ENCODE measurements around the gene XXYLT1. TPM values are rescaled to one million over a fixed set of nuclear protein-coding genes. Genes with fewer than 3 reads are reported as not detected.

Gene XXYLT1
- total RNA-seq, 2 experiments from 2014 or later: 3.1 to 3.7 TPM

GRCh38 chr3:195077611-195078540 is 193.1 kb downstream of the XXYLT1 start:
- no peak overlapping the region for H3K27ac Mint-ChIP-seq
- Histone ChIP-seq H3K4me1 (ENCODE audit: insufficient read depth, low read length) (no peaks in the 10 kb centered on the region), H3K36me3 (ENCODE audit: insufficient read depth, low read length) (no peaks in the 10 kb centered on the region), H3K27me3 (ENCODE audit: control insufficient read depth in 1 of 2, insufficient read depth in 2 of 2, low read length in 2 of 2) (no peaks in the 10 kb centered on the region), H3K4me3 (ENCODE audit: low read length) (no peak overlapping the region), H3K27ac (ENCODE audit: low read depth in 1 of 2, low read length in 2 of 2) (no peak overlapping the region), H3K9me3 (ENCODE audit: control insufficient read depth in 1 of 2, insufficient read depth in 1 of 2, low read length in 2 of 2) (no peaks in the 10 kb centered on the region)
- H3K4me3 Mint-ChIP-seq: no peak overlapping the region
- H3K36me3 Mint-ChIP-seq (ENCODE audit: low read depth): no peaks in the 10 kb centered on the region
- ChIA-PET CTCF (no interaction called here), POLR2A (no interaction called here)
- DNase-seq (no peak), ATAC-seq (ENCODE audit: poor library complexity) (no peak)
- H3K9me3 Mint-ChIP-seq: no peaks in the 10 kb centered on the region
- intact Hi-C loops (cut with DNase I, micrococcal nuclease): no loop called here
- no peaks in the 10 kb centered on the region for H3K27me3 Mint-ChIP-seq
- TF ChIP-seq CTCF (IDR thresholded peaks at IDR 0.05): no peak
- H3K4me1 Mint-ChIP-seq (ENCODE audit: low read depth): no peaks in the 10 kb centered on the region

GRCh38 chr3:195076981-195077610 is 193.9 kb downstream of the XXYLT1 start:
- Histone ChIP-seq H3K4me1 (ENCODE audit: insufficient read depth, low read length) (no peaks in the 10 kb centered on the region), H3K27ac (ENCODE audit: low read depth in 1 of 2, low read length in 2 of 2) (no peak overlapping the region), H3K27me3 (ENCODE audit: control insufficient read depth in 1 of 2, insufficient read depth in 2 of 2, low read length in 2 of 2) (no peaks in the 10 kb centered on the region), H3K4me3 (ENCODE audit: low read length) (no peak overlapping the region), H3K9me3 (ENCODE audit: control insufficient read depth in 1 of 2, insufficient read depth in 1 of 2, low read length in 2 of 2) (no peaks in the 10 kb centered on the region), H3K36me3 (ENCODE audit: insufficient read depth, low read length) (no peaks in the 10 kb centered on the region)
- H3K4me1 Mint-ChIP-seq (ENCODE audit: low read depth): no peaks in the 10 kb centered on the region
- POLR2A ChIA-PET: no interaction called here
- CTCF ChIA-PET: no interaction called here
- TF ChIP-seq CTCF (IDR thresholded peaks at IDR 0.05): no peak
- intact Hi-C loops (cut with DNase I, micrococcal nuclease): no loop called here
- H3K4me3 Mint-ChIP-seq: no peak overlapping the region
- no peaks in the 10 kb centered on the region for H3K9me3 Mint-ChIP-seq
- H3K27ac Mint-ChIP-seq: no peak overlapping the region
- no peaks in the 10 kb centered on the region for H3K27me3 Mint-ChIP-seq
- ATAC-seq (ENCODE audit: poor library complexity) (no peak), DNase-seq (no peak)
- no peaks in the 10 kb centered on the region for H3K36me3 Mint-ChIP-seq (ENCODE audit: low read depth)

GRCh38 chr3:195075941-195076875 is 194.8 kb downstream of the XXYLT1 start:
- Histone ChIP-seq H3K27me3 (ENCODE audit: control insufficient read depth in 1 of 2, insufficient read depth in 2 of 2, low read length in 2 of 2) (no peaks in the 10 kb centered on the region), H3K4me1 (ENCODE audit: insufficient read depth, low read length) (no peaks in the 10 kb centered on the region), H3K27ac (ENCODE audit: low read depth in 1 of 2, low read length in 2 of 2) (no peak overlapping the region), H3K4me3 (ENCODE audit: low read length) (no peak overlapping the region), H3K9me3 (ENCODE audit: control insufficient read depth in 1 of 2, insufficient read depth in 1 of 2, low read length in 2 of 2) (no peaks in the 10 kb centered on the region), H3K36me3 (ENCODE audit: insufficient read depth, low read length) (no peaks in the 10 kb centered on the region)
- Mint-ChIP-seq H3K4me1 (ENCODE audit: low read depth) (no peaks in the 10 kb centered on the region), H3K4me3 (no peak overlapping the region), H3K9me3 (no peaks in the 10 kb centered on the region), H3K27me3 (no peaks in the 10 kb centered on the region), H3K36me3 (ENCODE audit: low read depth) (no peaks in the 10 kb centered on the region), H3K27ac (no peak overlapping the region)
- TF ChIP-seq CTCF (IDR thresholded peaks at IDR 0.05): no peak
- CTCF ChIA-PET: no interaction called here
- POLR2A ChIA-PET: no interaction called here
- ATAC-seq (ENCODE audit: poor library complexity) (no peak), DNase-seq (peak in 2 of 14 experiments; percentile 17 to 18)
- intact Hi-C loops (cut with DNase I, micrococcal nuclease): no loop called here
